T-helper 1 cell treated with Interleukin-12 subunit alpha and Interleukin-12 subunit beta and Interleukin-4 antibody, amounts not matched to agents 30 ng/mL and 1 ng/mL, for 36 hours (primary cell): Measurements from ENCODE around the gene EXOC1L. TPM values are rescaled to one million over a fixed set of nuclear protein-coding genes. Genes with fewer than 3 reads are reported as not detected.

Experiments
- intact Hi-C: fragments of 100-400 bp; cut with micrococcal nuclease; formaldehyde crosslinking; loops from one replicate; pipeline ENCODE4 v1.15.1; 2024
- total RNA-seq: library from RNA; stranded (reverse); gene quantifications from 2 replicates; pipeline ENCODE4 v1.2.3, GENCODE V29; 2022

The EXOC1L gene, protein sequence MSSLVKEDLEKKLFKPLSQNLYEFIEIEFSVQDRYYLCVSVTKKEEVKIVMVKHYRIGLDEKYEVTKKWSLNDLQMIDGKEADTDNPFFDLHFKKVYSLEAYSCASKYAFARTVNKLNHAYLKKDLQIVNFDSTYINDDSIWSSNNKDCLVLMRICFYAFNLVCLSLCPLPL
- not detected in 2 replicates for total RNA-seq

GRCh38 chr4:55819634-55820033 is at the start of gene EXOC1L:
Gene EXOC1L (plus strand): TSS chr4:55819790. CDS start chr4:55820027, 237 bp downstream.
- intact Hi-C loops: no loop called here

- intact Hi-C loops: no loop called here
These were observed 48.9 kb upstream of the EXOC1L start for GRCh38 chr4:55770662-55771061.

DNA sequence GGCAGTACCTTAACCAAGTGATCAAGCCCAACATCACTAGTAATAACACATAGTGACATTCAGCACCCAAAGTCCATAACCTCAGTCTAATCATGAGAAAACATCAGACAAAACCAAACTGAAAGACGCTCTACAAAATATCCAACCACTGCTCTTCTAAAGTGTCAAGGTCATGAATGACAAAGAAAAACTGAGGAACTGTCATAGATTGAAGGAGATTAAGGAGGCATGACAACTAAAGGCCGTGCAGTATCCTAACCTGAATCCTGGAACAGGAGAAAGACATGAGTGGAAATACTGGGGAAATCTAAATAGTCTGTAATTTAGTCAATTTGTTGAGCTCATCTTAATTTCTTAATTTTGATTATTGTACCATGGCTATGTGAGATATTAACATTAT is 38.2 kb upstream of the EXOC1L start:
- intact Hi-C loops: no loop called here

- intact Hi-C loops: no loop called here
These were observed 37.8 kb upstream of the EXOC1L start for GRCh38 chr4:55781812-55782211.

DNA sequence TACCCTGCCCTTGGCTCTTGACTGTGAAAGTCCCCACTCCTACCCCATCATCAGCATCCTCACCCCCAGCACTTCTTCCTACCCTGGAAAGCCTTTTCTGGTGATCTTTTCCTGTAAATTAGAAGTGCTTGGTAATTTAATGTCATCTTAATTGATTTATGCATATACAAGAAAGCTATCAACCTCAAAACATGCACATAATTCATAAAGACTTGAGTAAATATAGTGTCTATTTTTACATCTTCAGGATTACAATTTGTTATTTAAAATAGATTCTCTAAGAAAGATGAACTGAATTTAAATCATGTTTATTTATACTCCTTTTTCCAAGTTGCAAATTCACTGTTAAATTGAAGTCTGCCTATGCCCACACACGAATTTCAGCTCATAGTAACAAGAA is 36.0 kb upstream of the EXOC1L start:
- intact Hi-C loops: no loop called here

DNA sequence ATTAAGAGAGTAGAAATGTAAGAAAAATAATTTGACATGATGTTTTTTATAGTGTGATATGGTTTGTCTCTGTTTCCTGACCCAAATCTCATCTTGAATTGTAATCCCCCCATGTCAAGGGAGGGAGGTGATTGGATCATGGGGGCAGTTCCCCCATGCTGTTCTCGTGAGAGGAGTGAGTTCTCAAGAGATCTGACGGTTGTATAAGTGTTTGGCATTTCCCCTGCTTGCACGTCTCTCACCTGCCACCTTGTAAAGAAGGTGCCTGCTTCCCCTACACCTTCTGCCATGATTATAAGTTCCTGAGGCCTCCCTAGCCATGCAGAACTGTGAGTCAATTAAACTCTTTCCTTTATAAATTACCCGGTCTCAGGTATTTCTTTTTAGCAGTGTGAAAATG is 34.8 kb upstream of the EXOC1L start:
- intact Hi-C loops: no loop called here

DNA sequence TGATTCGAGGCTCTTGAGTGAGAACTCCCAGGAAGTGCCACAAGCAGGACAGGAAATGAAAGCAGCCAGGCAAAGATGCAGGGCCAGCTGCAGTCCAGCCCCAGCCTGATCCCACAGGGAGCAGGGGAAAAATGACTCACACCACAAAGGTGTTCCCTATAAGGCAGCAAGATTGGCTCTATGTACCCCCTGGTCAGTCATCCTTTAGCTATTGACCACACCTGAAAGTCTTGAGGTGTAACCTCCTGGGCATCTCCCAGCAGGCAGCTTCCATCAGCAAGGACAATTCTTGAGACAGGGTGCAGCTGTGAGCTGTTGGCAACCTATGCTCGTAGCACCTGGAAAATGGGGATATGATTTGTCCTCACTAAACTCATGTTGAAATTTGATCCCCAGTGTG is 27.9 kb upstream of the EXOC1L start:
- intact Hi-C loops: no loop called here

- intact Hi-C loops: no loop called here
These were observed 26.1 kb upstream of the EXOC1L start for GRCh38 chr4:55793479-55793878.

DNA sequence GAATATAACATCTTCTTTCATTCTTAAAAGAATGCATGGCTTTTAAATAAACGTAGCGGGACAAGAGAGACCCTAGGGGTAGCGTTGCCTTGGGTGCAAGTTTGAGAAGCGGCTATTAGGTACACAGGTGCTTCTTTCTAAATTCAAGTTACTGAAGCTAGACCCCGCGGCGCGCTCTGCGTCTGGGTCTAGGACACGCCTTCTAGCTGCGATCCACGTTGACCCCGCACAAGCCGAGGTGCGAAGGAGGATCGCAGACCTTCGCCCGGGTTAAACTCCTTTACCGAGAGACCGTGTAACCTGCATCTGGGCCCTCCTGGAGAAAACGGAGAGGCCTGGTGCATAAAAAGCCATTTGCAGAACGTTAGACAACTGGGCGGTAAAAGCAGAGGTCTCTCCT is 25.5 kb upstream of the EXOC1L start:
- intact Hi-C loops: no loop called here

GRCh38 chr4:55795341-55795740 is 24.2 kb upstream of the EXOC1L start:
- intact Hi-C loops: no loop called here

- intact Hi-C loops: no loop called here
These were observed 18.1 kb upstream of the EXOC1L start for GRCh38 chr4:55801498-55801897.

- intact Hi-C loops: no loop called here
These were observed 12.0 kb upstream of the EXOC1L start for GRCh38 chr4:55807556-55807955.

GRCh38 chr4:55808186-55808585 is 11.4 kb upstream of the EXOC1L start:
- intact Hi-C loops: no loop called here

DNA sequence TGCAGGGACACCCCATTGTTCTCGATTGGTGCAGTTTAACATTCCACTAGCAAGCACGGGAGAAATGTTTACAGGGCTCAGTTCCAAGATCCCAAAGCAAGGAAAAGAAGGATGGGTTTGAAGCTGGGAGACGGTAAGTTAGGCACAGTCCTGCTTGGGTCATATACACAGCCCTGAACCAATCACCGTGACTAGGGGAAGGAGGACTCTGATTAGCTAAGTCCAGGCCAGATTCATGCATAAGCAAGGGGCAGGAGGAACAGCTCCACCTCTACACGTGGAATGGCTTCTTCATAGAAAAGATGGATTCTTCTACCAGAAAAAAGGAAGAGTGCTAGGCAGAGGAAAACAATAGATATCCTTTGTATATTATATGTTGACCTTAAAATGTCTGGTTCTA is 11.0 kb upstream of the EXOC1L start:
- intact Hi-C loops: no loop called here

DNA sequence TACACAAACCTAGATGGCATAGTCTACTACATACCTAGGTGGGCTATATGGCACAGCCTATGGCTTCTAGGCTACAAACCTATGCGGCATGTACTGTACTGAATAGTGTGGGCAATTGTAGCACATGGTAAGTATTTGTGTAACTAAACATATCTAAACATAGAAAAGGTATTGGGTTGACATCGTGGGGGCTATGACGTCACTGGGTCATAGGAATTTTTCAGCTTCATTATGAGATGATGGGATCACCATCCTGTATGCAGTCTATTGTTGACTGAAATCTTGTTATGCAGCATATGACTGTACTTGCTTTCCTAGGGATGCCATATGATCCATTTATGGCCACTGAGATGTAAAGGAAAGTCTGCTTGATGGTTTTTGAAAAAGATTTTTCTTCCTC is 1.9 kb upstream of the EXOC1L start:
- intact Hi-C loops: no loop called here

DNA sequence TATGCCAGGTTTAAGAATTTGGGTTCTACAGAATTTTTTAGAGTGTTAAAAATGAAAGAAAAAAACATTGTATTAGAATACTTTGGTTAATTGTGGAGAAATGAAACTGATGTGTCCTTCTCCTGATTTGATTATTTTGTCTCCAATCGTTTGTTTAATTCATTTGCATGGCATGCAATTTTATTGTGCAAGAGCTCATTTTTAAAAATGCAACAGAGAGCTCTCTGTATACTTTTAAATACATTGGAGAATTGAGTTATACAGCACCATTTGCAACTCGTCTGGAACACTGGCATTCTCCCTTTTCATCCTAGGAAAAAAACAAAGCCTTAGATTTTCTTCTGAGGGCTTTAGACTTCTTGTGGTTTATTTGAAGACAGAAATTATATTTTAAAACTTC is 689 bp downstream of the EXOC1L start:
- intact Hi-C loops: no loop called here

GRCh38 chr4:55822329-55822728 is 2.7 kb downstream of the EXOC1L start:
- intact Hi-C loops: no loop called here

DNA sequence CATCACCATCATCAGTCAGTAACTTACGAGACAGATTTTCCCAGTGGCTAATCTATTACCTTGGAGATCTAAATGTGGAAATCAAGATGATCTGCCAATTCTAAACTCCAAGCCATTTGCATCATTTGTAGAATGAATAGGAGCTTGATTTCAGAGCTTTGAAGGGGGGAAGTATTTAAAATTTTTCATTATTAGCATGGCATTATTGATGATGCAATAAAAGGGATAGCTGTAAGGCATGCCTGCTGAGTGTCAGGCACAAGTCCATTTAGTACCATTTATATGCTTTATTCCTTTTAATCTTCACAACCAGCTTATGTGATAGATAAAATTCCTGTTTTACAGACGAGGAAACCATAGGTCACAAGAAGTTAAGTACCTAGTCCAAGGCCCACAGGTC is 5.3 kb downstream of the EXOC1L start:
- intact Hi-C loops: no loop called here

DNA sequence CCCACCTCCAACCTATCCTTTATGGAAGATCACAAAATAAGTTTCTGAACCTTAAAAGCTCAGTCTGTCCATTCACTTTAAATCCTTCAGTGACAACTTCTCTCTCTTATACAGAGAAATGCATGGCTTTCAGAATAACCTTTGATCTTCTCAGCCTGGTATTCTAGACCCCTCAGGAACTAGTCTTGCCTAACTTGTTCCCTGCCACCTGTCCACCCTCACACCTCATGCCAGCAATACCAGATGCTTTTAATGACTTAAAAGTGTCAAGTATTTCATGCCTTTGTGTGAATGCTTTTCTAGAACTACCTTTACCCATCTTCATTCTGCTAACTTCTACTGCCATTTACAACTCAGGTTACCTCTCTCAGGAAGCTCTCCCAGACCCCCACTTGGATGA is 7.4 kb downstream of the EXOC1L start:
- intact Hi-C loops: no loop called here

GRCh38 chr4:55827582-55827981 is 8.0 kb downstream of the EXOC1L start:
- intact Hi-C loops: no loop called here

DNA sequence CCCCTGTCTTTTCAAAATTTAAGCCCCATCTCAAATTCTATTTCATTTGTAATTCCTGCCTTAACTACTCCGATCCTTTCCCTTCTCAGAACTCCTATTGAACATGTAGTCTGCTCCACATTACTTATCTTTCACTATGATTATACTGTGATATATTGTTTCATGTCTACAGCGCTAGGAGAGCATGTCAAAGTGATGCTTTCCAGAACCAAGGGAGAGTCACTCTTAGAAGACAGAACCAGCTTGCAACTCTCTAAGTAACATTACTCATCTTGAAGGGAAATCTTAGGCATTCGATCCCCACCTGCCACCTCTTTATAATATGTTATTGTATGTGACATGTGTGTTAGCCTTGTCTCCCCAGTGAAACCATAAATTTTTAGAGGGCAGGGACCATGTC is 10.5 kb downstream of the EXOC1L start:
- intact Hi-C loops: no loop called here

- intact Hi-C loops: no loop called here
These were observed 11.1 kb downstream of the EXOC1L start for GRCh38 chr4:55830716-55831115.

- intact Hi-C loops: no loop called here
These were observed 14.7 kb downstream of the EXOC1L start for GRCh38 chr4:55834086-55834795.
